ENCODE data around the gene CD226. TPM values are rescaled to one million over a fixed set of nuclear protein-coding genes. Genes with fewer than 3 reads are reported as not detected.
A peak's percentile ranks its signal among the peaks of the same experiment; 100 is the strongest.

Gene CD226
- total and polyA plus RNA-seq, 2 of the 13 experiments (the other 11 are each of a cell fraction or from before 2014, with no cell fraction given) = 0.13 to 0.77 TPM

DNA sequence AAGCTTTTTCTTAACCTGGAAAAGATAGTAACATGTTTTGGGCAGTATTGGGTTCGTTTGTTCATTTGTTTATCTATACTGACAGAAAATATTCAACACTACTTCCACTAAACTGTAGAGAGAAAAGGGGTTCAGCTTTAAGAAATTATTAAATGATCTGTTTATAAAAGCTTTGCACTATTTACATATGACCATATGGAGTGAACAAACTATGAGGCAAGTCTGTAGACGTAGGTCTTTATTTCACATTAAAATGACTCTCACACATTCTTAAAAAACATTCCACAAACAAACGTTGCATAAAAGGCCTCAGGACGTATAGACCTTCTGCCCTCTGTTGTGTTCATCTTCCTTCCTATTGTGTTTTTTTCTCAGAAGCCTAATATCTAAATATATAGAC, 94.6 kb downstream of the CD226 start (continued):
- TF ChIP-seq ETV5 (CRISPR knock-in tag; IDR thresholded peaks at IDR 0.05; ENCODE audit: borderline replicate concordance) = no peak

DNA sequence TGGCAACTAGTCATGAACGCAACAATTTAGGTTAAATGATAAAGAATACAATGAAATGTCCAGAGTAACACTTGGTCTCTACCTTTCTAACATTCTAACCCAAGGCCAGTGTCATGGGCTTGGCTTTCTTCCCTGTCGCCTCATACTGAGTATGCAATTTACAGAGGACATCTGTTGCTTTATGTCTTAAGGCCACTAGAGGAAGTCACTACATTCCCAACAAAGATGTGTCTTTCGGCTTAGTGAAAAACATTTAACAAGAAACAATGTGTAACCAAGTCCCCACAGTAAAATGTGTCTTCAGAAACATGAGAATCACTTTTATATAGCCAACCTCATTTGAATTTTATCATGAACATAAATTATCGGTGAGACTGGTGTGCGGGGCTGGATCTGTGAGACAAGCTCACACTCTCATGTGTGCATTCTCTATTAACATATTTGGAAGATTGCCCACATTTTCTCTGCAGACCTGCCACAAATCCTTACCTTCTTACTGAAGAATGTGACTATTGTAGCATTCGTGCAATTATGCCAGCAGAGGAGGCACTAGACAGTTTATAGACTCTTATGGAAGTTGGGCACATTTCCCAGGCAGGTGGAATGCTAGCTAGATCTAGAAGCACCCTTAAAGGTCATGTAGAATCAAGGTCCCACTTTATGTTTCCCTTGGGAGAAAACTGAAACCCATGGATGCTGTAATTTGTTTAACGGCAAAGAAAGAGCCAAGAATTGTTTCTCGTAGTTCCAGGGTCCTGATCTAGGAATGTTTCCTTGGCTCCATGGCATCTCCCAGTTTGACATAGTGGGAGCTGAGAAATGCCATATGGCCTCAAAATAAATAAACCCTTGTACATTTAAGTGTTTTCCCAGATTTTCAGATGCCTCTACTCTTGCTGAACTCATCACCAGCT, 101.8 kb downstream of the CD226 start:
- TF ChIP-seq STAG1 (CRISPR knock-in tag; IDR thresholded peaks at IDR 0.05) (0 out of 2 replicates have a peak, but pooled peaks have one; percentile 17), ZNF317 (CRISPR knock-in tag; IDR thresholded peaks at IDR 0.05) (no peak)
- DNase-seq (ENCODE audit: low spot score) (no peak), FAIRE-seq (peak; percentile 47), ATAC-seq (peak; percentile 38; the same call in 1 of the 3 replicates)
- no TSS peak for BruUV-seq (replicated peaks)
- Histone ChIP-seq H3K79me2 (ENCODE audit: insufficient read depth, low read length) (no peaks in the 10 kb centered on the region), H3K9ac (ENCODE audit: insufficient read depth, low read depth, low read length) (no peak overlapping the region), H2AFZ (ENCODE audit: low read length) (no peak overlapping the region), H3K4me1 (ENCODE audit: insufficient read depth, low read length) (no peaks in the 10 kb centered on the region), H3K4me3 (replicated peaks in 1 of 3; ENCODE audit: insufficient read depth in 1 of 3, low read depth in 2 of 3, low read length in 3 of 3) (no peak overlapping the region), H3K36me3 (replicated peaks in 1 of 2; ENCODE audit: control insufficient read depth in 1 of 2, insufficient read depth in 2 of 2, low read length in 2 of 2) (no peaks in the 10 kb centered on the region; a peak in 1 of 5 replicates), H3K27me3 (ENCODE audit: control insufficient read depth in 1 of 2, insufficient read depth in 2 of 2, low read length in 2 of 2) (0 out of 5 replicates have a peak, but pooled peaks cover 0 to 1% of the 10 kb centered on the region in 2 experiments), H3K27ac (ENCODE audit: extremely low read length, insufficient read depth, low read length) (no peak overlapping the region), H4K20me1 (ENCODE audit: insufficient read depth, low read length) (no peaks in the 10 kb centered on the region), H3K9me3 (ENCODE audit: low read length) (no peaks in the 10 kb centered on the region), H3K4me2 (ENCODE audit: low read depth, low read length) (no peak overlapping the region)
- CTCF ChIA-PET (ENCODE audit: low intra/inter-chr PET ratio, low total read pairs) = no interaction called here
- in situ Hi-C loops (cut with HindIII; ENCODE audit: extremely low pct_ligation_motif_present, low pct_unique_long_range_greater_than_20kb) = no loop called here
- POLR2A ChIA-PET = no interaction called here
- intact Hi-C loops (cut with micrococcal nuclease; ENCODE audit: unreplicated experiment) = no loop called here
- WGBS (ENCODE audit: low lambda C conversion rate) = 78% methylated on average over 8 of the region's 8 CpGs

DNA sequence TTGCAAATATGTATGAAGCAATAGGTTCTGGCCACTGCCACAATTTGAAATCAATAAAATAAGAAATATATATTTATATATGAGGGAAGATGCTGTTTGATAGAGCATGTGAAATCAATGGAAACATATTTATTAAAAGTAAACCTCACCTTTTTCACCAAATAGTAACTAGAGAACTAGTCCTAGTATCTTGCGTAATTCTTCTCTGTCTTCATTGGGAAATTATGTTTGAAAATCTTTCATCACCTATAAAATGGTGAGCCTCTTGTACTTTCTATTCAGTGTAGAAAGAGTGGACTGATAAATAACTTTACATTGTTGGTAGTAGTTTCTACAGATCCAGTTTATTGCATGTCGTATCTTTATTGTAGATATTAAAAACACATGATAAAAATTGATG, 103.0 kb downstream of the CD226 start:
- no peaks in the 10 kb centered on the region; a peak in 1 of 5 replicates for H3K36me3 ChIP-seq (replicated peaks in 1 of 2; ENCODE audit: control insufficient read depth in 1 of 2, insufficient read depth in 2 of 2, low read length in 2 of 2)
- no peaks in the 10 kb centered on the region for H3K4me1 ChIP-seq (ENCODE audit: insufficient read depth, low read length)
- no peak overlapping the region for H3K4me2 ChIP-seq (ENCODE audit: low read depth, low read length)
- H3K27me3 ChIP-seq (ENCODE audit: control insufficient read depth in 1 of 2, insufficient read depth in 2 of 2, low read length in 2 of 2) = 0 out of 5 replicates have a peak, but pooled peaks cover 0 to 1% of the 10 kb centered on the region in 2 experiments
- DNase-seq (ENCODE audit: low spot score) (no peak), FAIRE-seq (no peak), ATAC-seq (no peak)
- CTCF ChIA-PET (ENCODE audit: low intra/inter-chr PET ratio, low total read pairs) = no interaction called here
- in situ Hi-C loops (cut with HindIII; ENCODE audit: extremely low pct_ligation_motif_present, low pct_unique_long_range_greater_than_20kb) = no loop called here
- no peak overlapping the region for H3K4me3 ChIP-seq (replicated peaks in 1 of 3; ENCODE audit: insufficient read depth in 1 of 3, low read depth in 2 of 3, low read length in 3 of 3)
- no peak overlapping the region for H3K27ac ChIP-seq (ENCODE audit: extremely low read length, insufficient read depth, low read length)
- TF ChIP-seq SIN3B (IDR thresholded peaks at IDR 0.05; ENCODE audit: low read length) (no peak), CEBPB (IDR thresholded peaks at IDR 0.05; ENCODE audit: borderline replicate concordance, low read depth, low read length) (peak; percentile 60; the same call in 1 of the 2 replicates)
- WGBS (ENCODE audit: low lambda C conversion rate) = 80% methylated on average over 2 of the region's 2 CpGs
- intact Hi-C loops (cut with micrococcal nuclease; ENCODE audit: unreplicated experiment) = no loop called here
- H2AFZ ChIP-seq (ENCODE audit: low read length) = no peak overlapping the region
- POLR2A ChIA-PET = no interaction called here
- BruUV-seq (replicated peaks) = no TSS peak
- H3K9ac ChIP-seq (ENCODE audit: insufficient read depth, low read depth, low read length) = no peak overlapping the region
- no peaks in the 10 kb centered on the region for H3K79me2 ChIP-seq (ENCODE audit: insufficient read depth, low read length)
- no peaks in the 10 kb centered on the region for H4K20me1 ChIP-seq (ENCODE audit: insufficient read depth, low read length)
- no peaks in the 10 kb centered on the region for H3K9me3 ChIP-seq (ENCODE audit: low read length)
